ENCODE results near the gene TMBIM1. TPM values are rescaled to one million over a fixed set of nuclear protein-coding genes. Genes with fewer than 3 reads are reported as not detected.
"Not testable (repeated sequence)": the region's sequence is repeated elsewhere in the genome, so short reads cannot be mapped to it uniquely, and the experiment has no call there.

TMBIM1 gene
- total and polyA plus RNA-seq, 9 of the 15 experiments (the other 6 are each of a cell fraction or from before 2014, with no cell fraction given), result 14.2 to 105 (median 47.0) TPM

DNA sequence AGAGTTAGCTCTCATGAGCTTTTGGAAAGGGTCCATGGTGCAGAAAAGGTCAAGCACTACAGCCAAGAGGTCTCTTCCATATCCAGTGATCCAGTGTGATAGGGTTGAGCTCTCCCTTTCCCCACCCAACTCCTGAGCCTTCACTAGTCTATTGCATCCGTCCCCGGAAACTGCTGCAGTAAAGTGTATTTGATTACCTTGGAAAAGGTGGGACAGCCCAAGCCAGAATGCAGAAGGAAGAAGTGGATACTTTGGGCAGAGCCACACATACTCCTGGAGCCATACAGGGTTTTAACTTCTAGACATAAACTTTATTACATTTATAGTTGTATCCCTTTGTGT lies 18.4 kb downstream of the TMBIM1 start (continued):
- TF ChIP-seq, protein P1, sequence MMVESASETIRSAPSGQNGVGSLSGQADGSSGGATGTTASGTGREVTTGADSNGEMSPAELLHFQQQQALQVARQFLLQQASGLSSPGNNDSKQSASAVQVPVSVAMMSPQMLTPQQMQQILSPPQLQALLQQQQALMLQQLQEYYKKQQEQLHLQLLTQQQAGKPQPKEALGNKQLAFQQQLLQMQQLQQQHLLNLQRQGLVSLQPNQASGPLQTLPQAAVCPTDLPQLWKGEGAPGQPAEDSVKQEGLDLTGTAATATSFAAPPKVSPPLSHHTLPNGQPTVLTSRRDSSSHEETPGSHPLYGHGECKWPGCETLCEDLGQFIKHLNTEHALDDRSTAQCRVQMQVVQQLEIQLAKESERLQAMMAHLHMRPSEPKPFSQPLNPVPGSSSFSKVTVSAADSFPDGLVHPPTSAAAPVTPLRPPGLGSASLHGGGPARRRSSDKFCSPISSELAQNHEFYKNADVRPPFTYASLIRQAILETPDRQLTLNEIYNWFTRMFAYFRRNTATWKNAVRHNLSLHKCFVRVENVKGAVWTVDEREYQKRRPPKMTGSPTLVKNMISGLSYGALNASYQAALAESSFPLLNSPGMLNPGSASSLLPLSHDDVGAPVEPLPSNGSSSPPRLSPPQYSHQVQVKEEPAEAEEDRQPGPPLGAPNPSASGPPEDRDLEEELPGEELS (CRISPR knock-in tag; IDR thresholded peaks at IDR 0.05; ENCODE audit: borderline replicate concordance), result no peak
- TF ChIP-seq TAF1 (IDR thresholded peaks at IDR 0.05; ENCODE audit: control insufficient read depth, extremely low read depth, insufficient read depth, low read length, severe bottlenecking), result no peak
- no peak for TF ChIP-seq GTF2A2 (tag; IDR thresholded peaks at IDR 0.05)
- no peak for TF ChIP-seq U2AF1 (optimal IDR thresholded peaks at IDR 0.05; ENCODE audit: low read depth, low read length)

DNA sequence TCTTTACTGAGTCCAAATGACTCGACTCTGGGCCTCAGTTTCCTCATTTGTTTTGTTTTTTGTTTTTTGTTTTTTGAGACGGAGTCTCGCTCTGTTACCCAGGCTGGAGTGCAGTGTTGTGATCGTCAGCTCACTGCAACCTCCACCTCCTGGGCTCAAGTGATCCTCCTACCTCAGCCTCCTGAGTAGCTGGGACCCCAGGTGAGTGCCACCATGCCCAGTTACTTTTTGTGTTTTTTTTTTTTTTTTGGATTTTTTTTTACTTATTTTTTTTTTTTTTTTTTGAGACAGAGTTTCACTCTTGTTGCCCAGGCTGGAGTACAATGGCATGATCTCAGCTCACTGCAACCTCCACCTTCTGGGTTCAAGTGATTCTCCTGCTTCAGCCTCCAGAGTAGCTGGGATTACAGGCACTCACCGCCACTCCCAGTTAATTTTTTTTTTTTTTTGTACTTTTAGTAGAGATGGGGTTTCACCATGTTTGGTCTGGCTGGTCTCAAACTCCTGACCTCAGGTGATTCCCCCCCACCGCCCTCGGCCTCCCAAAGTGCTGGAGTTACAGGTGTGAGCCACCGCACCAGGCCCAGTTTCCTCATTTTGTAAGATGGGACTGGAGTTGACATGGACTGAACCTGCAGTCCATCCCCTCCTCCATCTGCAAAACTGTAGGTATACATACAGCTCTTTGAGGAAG lies 18.9 kb downstream of the TMBIM1 start:
- H3K4me2 ChIP-seq (ENCODE audit: insufficient read depth, low read length); H3K9ac ChIP-seq (ENCODE audit: insufficient read depth in 1 of 2, low read depth in 2 of 2, low read length in 2 of 2); H3K4me3 ChIP-seq; H3K9me1 ChIP-seq (ENCODE audit: control insufficient read depth, insufficient read depth, low read length); in situ Hi-C loops (cut with MboI); ATAC-seq; H3K27ac ChIP-seq (ENCODE audit: extremely low read depth, low read depth, low read length); DNase-seq (ENCODE audit: extremely low read depth in 1 of 4, low spot score in 3 of 4); H4K20me1 ChIP-seq (replicated peaks; ENCODE audit: control insufficient read depth, insufficient read depth, low read length); H3K9me3 ChIP-seq (replicated peaks; ENCODE audit: control insufficient read depth, insufficient read depth, low read depth, low read length); H3K27me3 ChIP-seq (ENCODE audit: control insufficient read depth in 2 of 2, insufficient read depth in 2 of 2, low read length in 2 of 2); BruUV-seq (replicated peaks); H2AFZ ChIP-seq (ENCODE audit: low read depth, low read length); FAIRE-seq: not testable (repeated sequence)
- POLR2A ChIA-PET, result interaction anchor here (0.7 to 1.3 kb wide), 3 partner anchors 11 to 20 kb away, joined by 3 to 5 read pairs (median 3); no protein-coding TSS in a partner anchor
- intact Hi-C loops (cut with micrococcal nuclease), result loop anchor here (2.0 to 10.0 kb wide), 2 partner anchors 13 to 371 kb away; no protein-coding TSS in a partner anchor
- CTCF ChIA-PET (ENCODE audit: low intra/inter-chr PET ratio), result interaction anchor here (0.7 to 2.0 kb wide), 4 partner anchors 11 to 375 kb away, joined by 4 to 8 read pairs (median 5); no protein-coding TSS in a partner anchor
- peaks cover 59% of the 10 kb centered on the region for H3K36me3 ChIP-seq (ENCODE audit: control insufficient read depth, insufficient read depth, low read length)
- 83% methylated on average over 4 of the region's 8 CpGs for WGBS (ENCODE audit: insufficient coverage, low coverage, missing lambda C conversion rate)
- peaks cover 25% of the 10 kb centered on the region for H3K79me2 ChIP-seq (ENCODE audit: control insufficient read depth, insufficient read depth, low read length)
- peaks cover 4 to 25% of the 10 kb centered on the region in 2 experiments; a peak in 3 of 5 replicates for H3K4me1 ChIP-seq (replicated peaks in 1 of 2; ENCODE audit: control insufficient read depth in 2 of 2, insufficient read depth in 2 of 2, low read length in 2 of 2)
